RWPE1 (cell line): ENCODE measurements around the gene ARV1.
"Not testable (repeated sequence)": the region's sequence is repeated elsewhere in the genome, so short reads cannot be mapped to it uniquely, and the experiment has no call there.

Experiments used
- CTCF ChIA-PET: fragments of 350-600 bp; sonication (Branson Sonifier 250); formaldehyde crosslinking; extraction: SDS; loops from one replicate; lab custom pipeline; 2021; lab: Yijun Ruan, JAX
- POLR2A ChIA-PET: fragments of 400-600 bp; formaldehyde crosslinking; extraction: SDS; loops from one replicate; lab custom pipeline; 2020; ENCODE audit warnings: antibody characterized with exemption; ENCODE audit not compliant: low non-redundant PET; lab: Yijun Ruan, JAX
- DNase-seq: peaks from one replicate; pipeline ENCODE4 v3.0.0; 2012; ENCODE audit warnings: low spot score
- H3K27ac ChIP-seq: fragments of 450-650 bp; 2 replicates; pipeline ENCODE4 v1.5.1; 2017
- TF ChIP-seq, protein P1 (sequence below): fragments of 450-650 bp; conservative IDR thresholded peaks from 2 replicates; pipeline ENCODE4 v1.5.1; 2017; ENCODE audit warnings: low read depth, mild to moderate bottlenecking

Gene ARV1

DNA sequence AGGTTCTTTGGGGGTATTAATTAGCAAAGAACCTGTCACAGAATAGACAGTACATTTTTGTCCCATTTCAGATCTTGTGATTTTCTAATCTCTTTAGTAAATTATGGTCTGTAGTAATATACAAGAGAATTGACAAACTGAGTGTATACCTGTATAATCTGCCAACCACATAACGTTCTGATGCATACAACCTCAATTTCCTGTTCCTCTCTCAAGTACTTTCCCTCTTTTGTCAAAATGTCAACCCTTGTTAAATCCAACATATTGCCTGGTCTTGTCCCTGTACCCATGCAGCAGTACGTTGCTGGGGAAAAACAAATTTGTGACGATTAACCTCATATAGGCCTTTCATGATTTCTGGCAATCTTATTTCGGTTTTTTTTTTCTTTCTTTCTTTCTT lies 1.1 kb downstream of the ARV1 start:
- ChIA-PET CTCF (no interaction called here), POLR2A (no interaction called here)
- H3K27ac ChIP-seq: no peak overlapping the region
- no peak for DNase-seq
- TF ChIP-seq, protein P1, sequence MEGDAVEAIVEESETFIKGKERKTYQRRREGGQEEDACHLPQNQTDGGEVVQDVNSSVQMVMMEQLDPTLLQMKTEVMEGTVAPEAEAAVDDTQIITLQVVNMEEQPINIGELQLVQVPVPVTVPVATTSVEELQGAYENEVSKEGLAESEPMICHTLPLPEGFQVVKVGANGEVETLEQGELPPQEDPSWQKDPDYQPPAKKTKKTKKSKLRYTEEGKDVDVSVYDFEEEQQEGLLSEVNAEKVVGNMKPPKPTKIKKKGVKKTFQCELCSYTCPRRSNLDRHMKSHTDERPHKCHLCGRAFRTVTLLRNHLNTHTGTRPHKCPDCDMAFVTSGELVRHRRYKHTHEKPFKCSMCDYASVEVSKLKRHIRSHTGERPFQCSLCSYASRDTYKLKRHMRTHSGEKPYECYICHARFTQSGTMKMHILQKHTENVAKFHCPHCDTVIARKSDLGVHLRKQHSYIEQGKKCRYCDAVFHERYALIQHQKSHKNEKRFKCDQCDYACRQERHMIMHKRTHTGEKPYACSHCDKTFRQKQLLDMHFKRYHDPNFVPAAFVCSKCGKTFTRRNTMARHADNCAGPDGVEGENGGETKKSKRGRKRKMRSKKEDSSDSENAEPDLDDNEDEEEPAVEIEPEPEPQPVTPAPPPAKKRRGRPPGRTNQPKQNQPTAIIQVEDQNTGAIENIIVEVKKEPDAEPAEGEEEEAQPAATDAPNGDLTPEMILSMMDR: no peak

- POLR2A ChIA-PET: no interaction called here
- no peak for DNase-seq
- TF ChIP-seq, protein P1: no peak
- no peak overlapping the region for H3K27ac ChIP-seq
- CTCF ChIA-PET: no interaction called here
Measured at GRCh38 chr1:230982696-230983095, 3.8 kb downstream of the ARV1 start.

DNA sequence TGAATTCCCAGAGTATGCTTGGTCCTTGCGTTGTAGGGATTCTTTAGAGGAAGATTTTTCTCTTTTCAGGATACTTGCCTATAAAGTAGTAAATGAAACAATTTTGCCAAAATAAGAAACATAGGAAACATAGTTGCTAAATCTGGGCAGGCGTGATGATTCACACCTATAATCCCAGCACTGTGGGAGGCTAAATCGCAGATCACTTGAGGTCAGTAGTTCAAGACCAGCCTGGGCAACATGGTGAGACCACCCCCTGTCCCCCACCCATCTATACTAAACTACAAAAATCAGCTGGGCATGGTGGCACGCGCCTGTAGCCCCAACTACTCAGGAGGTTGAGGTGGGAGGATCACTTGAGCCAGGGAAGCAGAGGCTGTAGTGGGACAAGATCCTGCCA lies 4.9 kb downstream of the ARV1 start:
- ChIA-PET CTCF (no interaction called here), POLR2A (interaction anchor here (0.6 kb wide), 1 partner anchor 22 kb away, joined by 3 read pairs; no protein-coding TSS in a partner anchor)
- no peak for DNase-seq
- H3K27ac ChIP-seq: no peak overlapping the region
- TF ChIP-seq, protein P1: no peak

DNA sequence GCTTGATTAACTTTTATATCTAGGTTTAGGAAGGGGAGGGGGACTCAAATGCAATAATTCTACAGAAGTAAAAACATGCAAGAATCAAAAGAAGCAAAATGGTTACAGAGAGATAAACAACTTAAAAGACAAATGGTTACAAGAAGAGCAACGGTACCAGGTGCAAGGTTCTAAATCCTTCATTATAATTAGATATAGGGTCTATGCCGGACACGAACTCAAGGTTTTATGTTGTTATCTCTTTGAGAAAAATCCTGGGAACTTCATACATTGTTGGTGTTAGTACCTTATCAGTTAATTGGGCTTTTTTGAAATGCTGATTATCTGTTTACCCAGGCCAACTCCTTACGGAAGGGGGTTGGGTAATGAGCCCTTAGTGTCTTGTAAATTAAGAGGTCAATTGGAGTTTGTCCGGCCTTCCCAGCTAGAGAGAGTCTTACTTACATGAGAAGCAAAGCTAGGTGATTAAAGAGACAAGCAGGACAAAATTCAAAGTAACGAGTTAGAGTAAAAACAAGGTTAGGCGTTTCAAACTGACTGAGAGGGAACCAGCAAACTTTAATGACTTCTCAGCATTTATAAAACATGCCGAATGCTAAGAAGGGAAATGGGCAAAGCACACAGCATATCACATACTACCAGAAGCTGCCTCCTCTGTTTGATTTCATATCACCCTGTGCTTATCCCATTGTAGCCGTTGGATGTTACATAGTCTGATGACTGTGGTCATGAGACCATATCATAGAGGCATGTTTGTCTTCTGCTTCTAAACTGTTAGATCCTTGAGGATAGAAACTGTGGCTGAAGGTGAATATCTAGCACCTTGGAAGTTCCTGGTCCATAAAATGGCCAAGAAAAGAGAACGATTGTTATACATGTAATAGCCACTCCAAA lies 6.0 kb downstream of the ARV1 start:
- CTCF ChIA-PET, POLR2A ChIA-PET, DNase-seq, H3K27ac ChIP-seq: not testable (repeated sequence)

GRCh38 chr1:230985711-230986110 lies 6.8 kb downstream of the ARV1 start:
- CTCF ChIA-PET: no interaction called here
- no peak overlapping the region for H3K27ac ChIP-seq
- POLR2A ChIA-PET: no interaction called here
- DNase-seq: no peak
- TF ChIP-seq, protein P1: no peak

- CTCF ChIA-PET: no interaction called here
- TF ChIP-seq, protein P1: no peak
- DNase-seq: peak; percentile 65
Measured at GRCh38 chr1:230986976-230987375, 8.1 kb downstream of the ARV1 start.

DNA sequence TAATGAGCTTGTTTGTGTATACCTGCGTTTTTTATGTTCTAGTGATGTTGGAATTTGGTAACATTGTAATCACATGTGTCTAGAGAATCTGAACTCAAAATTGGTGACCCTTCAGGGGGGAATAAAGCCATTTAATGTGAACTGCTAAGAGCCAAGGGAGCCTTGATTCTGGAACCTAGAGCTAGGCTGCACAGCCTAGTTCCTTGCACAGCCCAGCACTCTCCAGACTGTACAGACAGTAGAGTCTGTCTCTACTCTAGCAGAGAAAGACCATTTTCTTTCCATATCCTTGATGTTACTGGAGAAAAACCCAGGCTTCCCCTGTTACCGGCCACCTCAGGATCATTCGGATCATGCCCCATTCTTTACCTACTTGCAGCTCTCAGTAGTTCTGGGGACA lies 8.6 kb downstream of the ARV1 start:
- POLR2A ChIA-PET: no interaction called here
- CTCF ChIA-PET: no interaction called here
- H3K27ac ChIP-seq: no peak overlapping the region
- no peak for DNase-seq
- TF ChIP-seq, protein P1: no peak

More at GRCh38 chr1:230986976-230987375, 8.1 kb downstream of the ARV1 start:
- POLR2A ChIA-PET: no interaction called here
- H3K27ac ChIP-seq: no peak overlapping the region
